Measurements from ENCODE around the gene SMIM22.

The SMIM22 gene

GRCh38 chr16:4805231-4805630 is 10.1 kb downstream of the SMIM22 start:
- Histone ChIP-seq H3K36me3 (ENCODE audit: insufficient read depth, low read length) (peaks cover 5% of the 10 kb centered on the region; the same call in 1 of the 2 replicates), H3K4me1 (ENCODE audit: control insufficient read depth, insufficient read depth, low read length, unreplicated experiment) (peaks cover 3% of the 10 kb centered on the region), H3K4me3 (ENCODE audit: low read depth, low read length) (no peak overlapping the region), H3K79me2 (ENCODE audit: control insufficient read depth, insufficient read depth, low read length, unreplicated experiment) (no peaks in the 10 kb centered on the region), H3K27ac (ENCODE audit: low read depth, low read length) (no peak overlapping the region), H2AFZ (ENCODE audit: low read length, unreplicated experiment) (no peak overlapping the region), H3K27me3 (ENCODE audit: insufficient read depth, low read length) (no peaks in the 10 kb centered on the region)

GRCh38 chr16:4806280-4806679 is 11.1 kb downstream of the SMIM22 start:
- Histone ChIP-seq H3K4me1 (ENCODE audit: control insufficient read depth, insufficient read depth, low read length, unreplicated experiment) (peaks cover 3% of the 10 kb centered on the region), H3K27ac (ENCODE audit: low read depth, low read length) (no peak overlapping the region), H3K79me2 (ENCODE audit: control insufficient read depth, insufficient read depth, low read length, unreplicated experiment) (no peaks in the 10 kb centered on the region), H3K27me3 (ENCODE audit: insufficient read depth, low read length) (no peaks in the 10 kb centered on the region), H3K4me3 (ENCODE audit: low read depth, low read length) (no peak overlapping the region), H3K36me3 (ENCODE audit: insufficient read depth, low read length) (peaks cover 5% of the 10 kb centered on the region; the same call in 1 of the 2 replicates), H2AFZ (ENCODE audit: low read length, unreplicated experiment) (no peak overlapping the region)

DNA sequence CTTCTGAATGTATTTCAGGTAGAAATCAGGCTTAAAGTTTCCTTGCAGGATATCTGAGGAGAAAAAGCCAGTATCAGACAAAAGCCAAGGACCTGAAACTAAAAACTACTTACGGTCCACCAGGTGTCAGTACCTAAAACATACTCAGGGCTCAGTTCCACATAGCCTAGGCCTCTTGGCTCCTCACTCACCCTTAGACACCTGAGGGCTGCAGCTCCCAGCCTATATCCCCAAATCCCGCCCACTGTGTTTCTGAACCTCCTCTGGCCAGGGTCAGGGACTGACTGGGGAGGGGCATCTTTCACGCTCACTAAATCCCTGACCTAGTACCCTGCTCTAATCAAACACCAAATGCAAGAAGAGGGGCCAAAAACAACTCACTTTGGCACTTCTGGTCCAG is 16.1 kb downstream of the SMIM22 start:
- H2AFZ ChIP-seq (ENCODE audit: low read length, unreplicated experiment), result no peak overlapping the region
- H3K27me3 ChIP-seq (ENCODE audit: insufficient read depth, low read length), result no peaks in the 10 kb centered on the region
- no peaks in the 10 kb centered on the region for H3K79me2 ChIP-seq (ENCODE audit: control insufficient read depth, insufficient read depth, low read length, unreplicated experiment)
- no peak overlapping the region for H3K27ac ChIP-seq (ENCODE audit: low read depth, low read length)
- peaks cover 12% of the 10 kb centered on the region for H3K36me3 ChIP-seq (ENCODE audit: insufficient read depth, low read length)
- H3K4me3 ChIP-seq (ENCODE audit: low read depth, low read length), result no peak overlapping the region
- H3K4me1 ChIP-seq (ENCODE audit: control insufficient read depth, insufficient read depth, low read length, unreplicated experiment), result no peaks in the 10 kb centered on the region

DNA sequence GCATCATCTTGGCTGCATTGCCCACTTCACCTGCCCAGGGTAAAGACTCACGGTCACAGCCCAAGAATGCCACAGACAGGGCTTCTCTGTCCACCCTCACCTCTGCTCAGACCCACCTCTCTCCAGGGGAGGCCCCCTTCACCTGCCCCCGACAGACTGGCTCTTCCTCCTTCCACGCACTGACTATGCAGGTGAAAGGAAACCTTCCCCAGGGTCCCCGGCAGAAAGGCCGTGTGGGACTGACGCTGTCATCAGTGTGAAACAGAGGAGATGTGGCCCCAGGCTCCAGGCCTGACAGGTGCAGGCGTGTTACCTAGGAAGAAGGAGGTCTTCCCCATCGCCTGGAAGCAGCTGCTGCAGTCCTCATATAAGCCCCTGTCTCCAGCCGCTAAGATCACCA is 16.6 kb downstream of the SMIM22 start:
- H3K4me3 ChIP-seq (ENCODE audit: low read depth, low read length), result no peak overlapping the region
- H3K4me1 ChIP-seq (ENCODE audit: control insufficient read depth, insufficient read depth, low read length, unreplicated experiment), result no peaks in the 10 kb centered on the region
- H2AFZ ChIP-seq (ENCODE audit: low read length, unreplicated experiment), result no peak overlapping the region
- H3K27ac ChIP-seq (ENCODE audit: low read depth, low read length), result no peak overlapping the region
- H3K27me3 ChIP-seq (ENCODE audit: insufficient read depth, low read length), result no peaks in the 10 kb centered on the region
- H3K36me3 ChIP-seq (ENCODE audit: insufficient read depth, low read length), result peaks cover 12% of the 10 kb centered on the region
- no peaks in the 10 kb centered on the region for H3K79me2 ChIP-seq (ENCODE audit: control insufficient read depth, insufficient read depth, low read length, unreplicated experiment)

DNA sequence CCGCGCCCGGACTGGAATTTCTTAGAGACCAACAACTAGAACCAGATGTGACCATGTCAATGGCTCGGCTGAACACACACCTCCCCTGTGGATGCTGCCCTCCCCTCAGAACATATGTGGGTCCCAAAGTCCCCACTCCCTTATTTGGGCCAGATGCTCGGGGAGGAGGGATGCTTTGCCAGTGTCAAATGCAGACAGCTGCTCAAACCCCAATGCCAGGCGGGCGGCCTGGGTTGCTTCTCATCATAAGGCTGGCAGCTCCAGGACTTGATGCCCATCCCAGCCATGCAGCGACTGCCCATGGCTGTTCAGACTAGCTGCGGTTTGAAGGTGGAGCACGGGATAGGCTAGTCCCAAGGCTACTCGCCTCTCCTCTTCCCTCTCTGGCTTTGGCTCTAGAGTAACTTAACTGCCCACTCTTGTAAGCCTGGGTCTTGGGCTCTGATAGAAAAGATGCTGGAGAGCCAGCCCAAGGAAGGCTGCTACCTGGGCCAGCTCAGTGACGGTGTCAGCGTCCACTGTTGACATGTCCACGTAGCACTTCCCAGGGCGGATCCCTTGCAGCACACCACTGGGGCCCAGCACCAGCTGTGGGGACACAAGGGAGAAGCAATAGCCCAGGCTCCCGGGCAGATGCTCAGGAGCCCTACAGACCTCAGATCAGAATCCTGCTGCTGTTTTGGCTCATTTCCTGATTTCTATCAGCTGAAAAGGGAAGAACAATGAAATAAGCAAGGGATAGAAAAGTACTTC is 18.3 kb downstream of the SMIM22 start:
- no peak overlapping the region for H2AFZ ChIP-seq (ENCODE audit: low read length, unreplicated experiment)
- H3K36me3 ChIP-seq (ENCODE audit: insufficient read depth, low read length), result peaks cover 7% of the 10 kb centered on the region; the same call in 1 of the 2 replicates
- no peaks in the 10 kb centered on the region for H3K27me3 ChIP-seq (ENCODE audit: insufficient read depth, low read length)
- no peak overlapping the region for H3K4me3 ChIP-seq (ENCODE audit: low read depth, low read length)
- H3K79me2 ChIP-seq (ENCODE audit: control insufficient read depth, insufficient read depth, low read length, unreplicated experiment), result no peaks in the 10 kb centered on the region
- no peaks in the 10 kb centered on the region for H3K4me1 ChIP-seq (ENCODE audit: control insufficient read depth, insufficient read depth, low read length, unreplicated experiment)
- H3K27ac ChIP-seq (ENCODE audit: low read depth, low read length), result no peak overlapping the region

- Histone ChIP-seq H3K79me2 (ENCODE audit: control insufficient read depth, insufficient read depth, low read length, unreplicated experiment) (no peaks in the 10 kb centered on the region), H3K4me1 (ENCODE audit: control insufficient read depth, insufficient read depth, low read length, unreplicated experiment) (no peaks in the 10 kb centered on the region), H3K27ac (ENCODE audit: low read depth, low read length) (no peak overlapping the region), H3K36me3 (ENCODE audit: insufficient read depth, low read length) (peaks cover 7% of the 10 kb centered on the region; the same call in 1 of the 2 replicates), H2AFZ (ENCODE audit: low read length, unreplicated experiment) (no peak overlapping the region), H3K27me3 (ENCODE audit: insufficient read depth, low read length) (no peaks in the 10 kb centered on the region), H3K4me3 (ENCODE audit: low read depth, low read length) (no peak overlapping the region)
These were observed 18.9 kb downstream of the SMIM22 start for GRCh38 chr16:4814046-4814445.

DNA sequence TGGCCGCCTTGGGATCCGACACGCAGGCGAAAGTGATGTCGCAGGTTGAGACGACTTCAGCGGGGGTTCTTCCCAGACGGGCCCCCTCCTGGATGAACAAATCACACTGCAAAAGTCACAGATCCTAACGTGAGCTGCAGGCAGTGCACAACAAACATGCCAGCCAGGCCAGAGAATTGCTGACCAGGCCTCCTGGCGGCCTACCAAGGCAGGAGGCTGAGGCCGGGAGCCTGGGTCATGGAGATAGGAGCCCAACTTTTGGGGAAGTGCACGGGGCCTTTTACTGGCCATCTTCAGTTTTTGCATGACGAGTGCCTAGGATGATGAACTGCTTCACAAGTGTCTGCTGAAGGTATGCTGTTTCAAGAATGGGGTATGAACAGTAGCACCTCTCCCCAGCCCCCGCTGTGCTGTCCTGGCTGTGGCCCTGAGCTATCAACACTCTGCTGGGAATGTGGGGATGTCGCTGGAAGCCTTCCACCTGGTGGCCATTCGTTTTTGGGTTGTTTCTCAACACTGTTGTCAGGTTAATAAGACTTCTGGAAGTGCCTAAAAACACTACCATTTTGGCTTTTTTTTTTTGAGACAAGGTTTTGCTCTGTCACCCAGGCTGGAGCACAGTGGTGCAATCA is 19.5 kb downstream of the SMIM22 start:
- H3K27me3 ChIP-seq (ENCODE audit: insufficient read depth, low read length), result no peaks in the 10 kb centered on the region
- no peak overlapping the region for H3K27ac ChIP-seq (ENCODE audit: low read depth, low read length)
- no peak overlapping the region for H2AFZ ChIP-seq (ENCODE audit: low read length, unreplicated experiment)
- no peaks in the 10 kb centered on the region for H3K4me1 ChIP-seq (ENCODE audit: control insufficient read depth, insufficient read depth, low read length, unreplicated experiment)
- H3K4me3 ChIP-seq (ENCODE audit: low read depth, low read length), result no peak overlapping the region
- H3K79me2 ChIP-seq (ENCODE audit: control insufficient read depth, insufficient read depth, low read length, unreplicated experiment), result no peaks in the 10 kb centered on the region
- H3K36me3 ChIP-seq (ENCODE audit: insufficient read depth, low read length), result peaks cover 7% of the 10 kb centered on the region; the same call in 1 of the 2 replicates

DNA sequence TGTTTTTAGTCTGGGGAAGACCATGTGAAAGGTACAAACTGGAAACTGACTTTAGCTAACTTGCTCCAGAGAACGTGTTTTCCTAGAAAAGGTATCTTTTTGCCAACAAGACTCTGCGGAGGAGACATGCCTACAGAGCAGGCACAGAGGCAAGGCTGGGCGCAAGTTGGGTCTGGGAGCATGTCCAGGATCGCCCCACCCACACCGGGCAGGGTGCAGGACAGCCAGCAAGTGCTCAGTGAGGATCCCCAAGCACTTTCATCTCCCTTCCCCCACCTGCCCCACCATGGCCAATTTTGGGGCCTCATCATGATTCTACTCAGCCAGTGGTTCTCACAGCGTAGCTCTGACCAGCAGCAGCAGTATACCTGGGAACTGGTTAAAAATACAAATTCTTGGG is 25.5 kb downstream of the SMIM22 start:
- Histone ChIP-seq H3K27me3 (ENCODE audit: insufficient read depth, low read length) (no peaks in the 10 kb centered on the region), H3K4me1 (ENCODE audit: control insufficient read depth, insufficient read depth, low read length, unreplicated experiment) (no peaks in the 10 kb centered on the region), H3K4me3 (ENCODE audit: low read depth, low read length) (no peak overlapping the region), H2AFZ (ENCODE audit: low read length, unreplicated experiment) (no peak overlapping the region), H3K36me3 (ENCODE audit: insufficient read depth, low read length) (peaks cover 33% of the 10 kb centered on the region), H3K79me2 (ENCODE audit: control insufficient read depth, insufficient read depth, low read length, unreplicated experiment) (no peaks in the 10 kb centered on the region), H3K27ac (ENCODE audit: low read depth, low read length) (no peak overlapping the region)

GRCh38 chr16:4825196-4825595 is 30.0 kb downstream of the SMIM22 start:
- peaks cover 50% of the 10 kb centered on the region for H3K36me3 ChIP-seq (ENCODE audit: insufficient read depth, low read length)
- H3K27me3 ChIP-seq (ENCODE audit: insufficient read depth, low read length), result no peaks in the 10 kb centered on the region
- H3K4me3 ChIP-seq (ENCODE audit: low read depth, low read length), result no peak overlapping the region
- no peak overlapping the region for H3K27ac ChIP-seq (ENCODE audit: low read depth, low read length)
- no peak overlapping the region for H2AFZ ChIP-seq (ENCODE audit: low read length, unreplicated experiment)
- H3K79me2 ChIP-seq (ENCODE audit: control insufficient read depth, insufficient read depth, low read length, unreplicated experiment), result no peaks in the 10 kb centered on the region
- no peaks in the 10 kb centered on the region for H3K4me1 ChIP-seq (ENCODE audit: control insufficient read depth, insufficient read depth, low read length, unreplicated experiment)

DNA sequence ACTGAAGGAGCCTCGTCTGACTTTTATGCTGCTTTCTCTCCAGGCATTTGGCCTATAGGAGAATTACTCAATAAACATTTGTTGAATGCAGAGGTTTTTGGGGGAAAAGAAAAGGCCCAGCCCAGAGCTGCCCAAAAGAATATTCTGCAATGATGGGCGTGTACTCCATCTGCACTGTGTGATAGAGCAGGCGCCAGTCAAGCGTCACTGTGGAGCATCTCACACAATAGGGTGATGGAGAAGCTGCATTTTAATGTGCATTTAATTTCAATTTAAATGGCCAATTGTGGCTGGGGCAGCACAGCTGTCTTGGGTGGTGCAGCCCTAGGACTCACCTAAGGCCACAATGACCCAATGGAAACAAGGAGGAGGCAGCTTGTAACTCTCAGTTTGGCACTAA is 31.4 kb downstream of the SMIM22 start:
- no peak overlapping the region for H3K4me3 ChIP-seq (ENCODE audit: low read depth, low read length)
- H2AFZ ChIP-seq (ENCODE audit: low read length, unreplicated experiment), result no peak overlapping the region
- no peaks in the 10 kb centered on the region for H3K79me2 ChIP-seq (ENCODE audit: control insufficient read depth, insufficient read depth, low read length, unreplicated experiment)
- no peaks in the 10 kb centered on the region for H3K27me3 ChIP-seq (ENCODE audit: insufficient read depth, low read length)
- no peaks in the 10 kb centered on the region for H3K4me1 ChIP-seq (ENCODE audit: control insufficient read depth, insufficient read depth, low read length, unreplicated experiment)
- no peak overlapping the region for H3K27ac ChIP-seq (ENCODE audit: low read depth, low read length)
- peaks cover 37% of the 10 kb centered on the region for H3K36me3 ChIP-seq (ENCODE audit: insufficient read depth, low read length)

DNA sequence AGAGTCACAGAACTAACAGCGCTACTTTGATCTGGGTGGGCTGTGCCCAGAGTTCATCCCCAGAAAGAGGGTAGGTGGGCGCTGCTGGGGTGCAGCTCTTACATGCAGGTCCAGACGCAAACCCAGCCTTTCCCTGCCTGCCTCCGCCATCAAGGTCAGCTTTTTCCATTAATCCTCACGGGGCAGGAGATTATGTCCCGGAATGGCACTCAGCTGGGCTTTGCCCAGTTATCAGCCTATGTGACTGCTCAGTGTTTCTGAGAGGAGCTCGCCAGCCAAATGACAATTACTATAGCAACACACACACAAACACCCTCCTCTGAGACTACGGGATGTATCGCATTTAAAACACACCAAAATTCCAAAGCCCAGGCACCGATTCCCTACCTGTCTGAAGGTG is 31.8 kb downstream of the SMIM22 start:
- Histone ChIP-seq H3K4me1 (ENCODE audit: control insufficient read depth, insufficient read depth, low read length, unreplicated experiment) (no peaks in the 10 kb centered on the region), H3K79me2 (ENCODE audit: control insufficient read depth, insufficient read depth, low read length, unreplicated experiment) (no peaks in the 10 kb centered on the region), H3K27ac (ENCODE audit: low read depth, low read length) (no peak overlapping the region), H3K4me3 (ENCODE audit: low read depth, low read length) (no peak overlapping the region), H2AFZ (ENCODE audit: low read length, unreplicated experiment) (no peak overlapping the region), H3K27me3 (ENCODE audit: insufficient read depth, low read length) (no peaks in the 10 kb centered on the region), H3K36me3 (ENCODE audit: insufficient read depth, low read length) (peaks cover 38% of the 10 kb centered on the region)
